GM23338 (cell line): ENCODE data around the gene ADRA1B.

Source experiments
- EZH2 ChIP-seq: fragments of 200-600 bp; sonication (generic); IDR thresholded peaks from one replicate; pipeline ENCODE4 v1.8.0; 2017; ENCODE audit warnings: antibody characterized with exemption, mild to moderate bottlenecking, low read depth; ENCODE audit not compliant: unreplicated experiment
- EZH2phosphoT487 ChIP-seq: fragments of 200-600 bp; sonication (generic); IDR thresholded peaks from one replicate; pipeline ENCODE4 v1.8.1; 2018; ENCODE audit warnings: antibody characterized with exemption; ENCODE audit not compliant: unreplicated experiment
- NANOG ChIP-seq: IDR thresholded peaks from 2 replicates; pipeline ENCODE4 v1.6.1; 2016; ENCODE audit warnings: antibody characterized with exemption, borderline replicate concordance
- POLR2AphosphoS5 ChIP-seq: IDR thresholded peaks from 2 replicates; pipeline ENCODE4 v1.6.1; 2016; ENCODE audit warnings: antibody characterized with exemption, low read depth
- REST ChIP-seq: IDR thresholded peaks from one replicate; pipeline ENCODE4 v1.6.1; 2018; ENCODE audit warnings: antibody characterized with exemption; ENCODE audit not compliant: unreplicated experiment
- ZNF114 ChIP-seq: fragments of 250-450 bp; sonication (Bioruptor Pico); IDR thresholded peaks from 2 replicates; pipeline ENCODE4 v1.5.0; 2020; ENCODE audit warnings: mild to moderate bottlenecking, moderate library complexity
- ZNF331 ChIP-seq: fragments of 250-450 bp; sonication (Bioruptor Pico); IDR thresholded peaks from 2 replicates; pipeline ENCODE4 v1.5.0; 2020; ENCODE audit warnings: low read depth, mild to moderate bottlenecking, moderate library complexity
- TF ChIP-seq, protein P1 (sequence below), 2 experiments: fragments of 200-600 bp in 1 of 2; sonication (generic) in 1 of 2; conservative IDR thresholded peaks; 2 replicates each; pipeline versions ENCODE4 v1.5.1 to v1.6.1; 2016 to 2017; ENCODE audit warnings: antibody characterized with exemption in 2 of 2, low read depth in 2 of 2, mild to moderate bottlenecking in 2 of 2, moderate library complexity in 1 of 2
- TF ChIP-seq, protein P2 (sequence below): IDR thresholded peaks from 2 replicates; pipeline ENCODE4 v1.6.1; 2016; ENCODE audit warnings: antibody characterized with exemption

- TF ChIP-seq, protein P1, sequence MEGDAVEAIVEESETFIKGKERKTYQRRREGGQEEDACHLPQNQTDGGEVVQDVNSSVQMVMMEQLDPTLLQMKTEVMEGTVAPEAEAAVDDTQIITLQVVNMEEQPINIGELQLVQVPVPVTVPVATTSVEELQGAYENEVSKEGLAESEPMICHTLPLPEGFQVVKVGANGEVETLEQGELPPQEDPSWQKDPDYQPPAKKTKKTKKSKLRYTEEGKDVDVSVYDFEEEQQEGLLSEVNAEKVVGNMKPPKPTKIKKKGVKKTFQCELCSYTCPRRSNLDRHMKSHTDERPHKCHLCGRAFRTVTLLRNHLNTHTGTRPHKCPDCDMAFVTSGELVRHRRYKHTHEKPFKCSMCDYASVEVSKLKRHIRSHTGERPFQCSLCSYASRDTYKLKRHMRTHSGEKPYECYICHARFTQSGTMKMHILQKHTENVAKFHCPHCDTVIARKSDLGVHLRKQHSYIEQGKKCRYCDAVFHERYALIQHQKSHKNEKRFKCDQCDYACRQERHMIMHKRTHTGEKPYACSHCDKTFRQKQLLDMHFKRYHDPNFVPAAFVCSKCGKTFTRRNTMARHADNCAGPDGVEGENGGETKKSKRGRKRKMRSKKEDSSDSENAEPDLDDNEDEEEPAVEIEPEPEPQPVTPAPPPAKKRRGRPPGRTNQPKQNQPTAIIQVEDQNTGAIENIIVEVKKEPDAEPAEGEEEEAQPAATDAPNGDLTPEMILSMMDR (conservative IDR thresholded peaks at IDR 0.05; ENCODE audit: low read depth in 2 of 2): no peak
- TF ChIP-seq EZH2 (no peak), NANOG (no peak), POLR2AphosphoS5 (no peak), EZH2phosphoT487 (no peak), REST (no peak), ZNF114 (no peak), ZNF331 (no peak)
- TF ChIP-seq, protein P2, sequence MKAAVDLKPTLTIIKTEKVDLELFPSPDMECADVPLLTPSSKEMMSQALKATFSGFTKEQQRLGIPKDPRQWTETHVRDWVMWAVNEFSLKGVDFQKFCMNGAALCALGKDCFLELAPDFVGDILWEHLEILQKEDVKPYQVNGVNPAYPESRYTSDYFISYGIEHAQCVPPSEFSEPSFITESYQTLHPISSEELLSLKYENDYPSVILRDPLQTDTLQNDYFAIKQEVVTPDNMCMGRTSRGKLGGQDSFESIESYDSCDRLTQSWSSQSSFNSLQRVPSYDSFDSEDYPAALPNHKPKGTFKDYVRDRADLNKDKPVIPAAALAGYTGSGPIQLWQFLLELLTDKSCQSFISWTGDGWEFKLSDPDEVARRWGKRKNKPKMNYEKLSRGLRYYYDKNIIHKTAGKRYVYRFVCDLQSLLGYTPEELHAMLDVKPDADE: no peak
These were observed 12.9 kb downstream of the ADRA1B start for GRCh38 chr5:159929176-159929575.
